Embryonic facial prominence (tissue), 1 donor: Measurements from ENCODE around the gene DQX1.
A peak's percentile ranks its signal among the peaks of the same experiment; 100 is the strongest.

ENCODE experiments used
- DNase-seq: peaks from one replicate; pipeline ENCODE4 v3.0.0-alpha.2; 2016; ENCODE audit errors: extremely low spot score

The DQX1 gene

GRCh38 chr2:74553892-74554819 is 28.1 kb upstream of the DQX1 start, which contains the start of the genes DOK1 and LOXL3:
DOK1 (plus strand) TSS chr2:74554720; CDS start chr2:74554755, 35 bp downstream.
LOXL3 (minus strand) TSS chr2:74553942; CDS start chr2:74552634, 1,308 bp downstream.
- peak; percentile 86 for DNase-seq

GRCh38 chr2:74552914-74553811 is 27.1 kb upstream of the DQX1 start:
- no peak for DNase-seq

- no peak for DNase-seq
Measured at GRCh38 chr2:74551942-74552913, 26.2 kb upstream of the DQX1 start.

DNA sequence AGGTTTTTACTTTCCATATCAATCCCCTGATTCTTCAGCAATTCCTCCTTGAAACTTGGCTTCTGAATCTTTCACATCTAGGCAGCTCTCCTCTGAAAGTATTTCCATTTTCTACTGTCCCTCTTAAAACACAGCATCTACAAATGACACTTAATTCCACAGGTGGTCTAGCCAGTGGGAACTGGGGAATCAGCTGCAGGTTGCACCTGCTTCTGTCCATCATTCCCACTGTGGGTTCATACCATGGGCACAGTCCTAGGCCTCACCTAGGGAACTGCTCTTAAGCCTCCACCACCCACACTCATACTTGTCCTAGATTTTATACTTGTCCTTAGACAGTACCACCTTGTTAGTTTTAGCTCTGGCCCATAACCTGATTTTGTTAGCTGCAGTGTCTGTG is 25.5 kb upstream of the DQX1 start:
- DNase-seq, result no peak

DNA sequence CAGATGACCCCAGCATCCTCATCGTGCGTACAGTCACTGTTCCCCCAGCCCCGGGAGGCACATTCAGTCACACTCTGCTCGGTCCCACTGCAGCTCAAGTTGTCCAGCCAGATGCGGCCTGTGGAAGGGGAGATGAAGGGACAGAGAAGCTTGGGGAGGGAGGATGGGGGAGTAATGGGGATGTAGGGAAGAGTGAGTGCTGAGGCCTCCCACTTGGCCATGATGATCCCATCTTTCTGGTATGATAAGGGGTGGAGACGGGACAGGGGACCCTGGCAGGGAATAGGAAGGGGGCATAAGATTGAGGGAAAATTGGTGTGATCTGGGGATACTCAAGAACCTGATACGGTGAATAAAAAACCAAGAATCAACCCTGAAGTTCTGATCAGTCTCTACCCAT is 24.2 kb upstream of the DQX1 start:
- DNase-seq, result no peak

DNA sequence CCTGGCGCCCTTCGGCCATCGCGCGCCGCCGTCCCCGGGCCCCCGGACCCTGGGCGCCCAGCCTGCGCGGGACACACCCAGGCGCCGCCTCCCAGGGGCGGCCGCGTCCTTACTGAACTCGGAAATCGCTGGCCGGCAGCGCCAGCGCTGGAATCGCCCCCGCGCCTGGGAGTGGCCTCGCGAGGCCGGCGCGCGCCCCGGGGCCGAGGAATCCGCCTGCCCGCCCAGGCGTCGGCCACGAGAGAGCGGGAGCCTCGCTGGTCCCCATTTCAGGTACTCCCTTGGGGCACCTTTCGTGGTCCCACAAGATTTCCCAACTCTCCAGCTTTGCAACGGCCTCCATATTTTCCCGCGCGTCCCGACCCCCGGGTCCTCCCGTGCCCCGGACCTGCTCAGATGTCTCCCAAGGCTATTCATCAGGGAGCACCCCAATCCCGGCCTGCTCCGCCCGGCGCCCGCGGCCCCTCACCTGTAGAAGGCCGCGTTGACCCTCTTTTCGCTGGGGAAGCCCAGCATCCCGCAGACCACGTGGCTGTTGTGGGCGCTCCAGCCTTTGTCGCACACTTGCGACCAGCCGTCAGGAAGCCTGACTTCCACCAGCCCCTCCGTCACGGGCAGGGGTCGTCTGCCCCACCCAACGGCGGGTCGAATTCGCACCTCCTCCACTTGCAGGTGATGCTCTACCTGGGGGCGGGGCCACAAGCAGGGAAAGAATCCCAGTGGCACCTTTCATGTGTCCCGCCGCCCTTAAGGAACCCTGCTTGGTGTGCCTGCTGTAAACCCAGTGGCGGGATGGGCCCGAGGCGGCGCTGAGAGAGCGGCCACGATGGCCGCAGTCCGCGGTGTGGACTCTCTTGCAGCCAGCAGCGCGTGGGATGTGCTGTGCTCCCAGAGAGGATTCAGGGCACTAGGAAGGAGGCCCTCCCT is 23.1 kb upstream of the DQX1 start:
- no peak for DNase-seq

GRCh38 chr2:74548285-74548899 is 22.4 kb upstream of the DQX1 start:
- no peak for DNase-seq

DNA sequence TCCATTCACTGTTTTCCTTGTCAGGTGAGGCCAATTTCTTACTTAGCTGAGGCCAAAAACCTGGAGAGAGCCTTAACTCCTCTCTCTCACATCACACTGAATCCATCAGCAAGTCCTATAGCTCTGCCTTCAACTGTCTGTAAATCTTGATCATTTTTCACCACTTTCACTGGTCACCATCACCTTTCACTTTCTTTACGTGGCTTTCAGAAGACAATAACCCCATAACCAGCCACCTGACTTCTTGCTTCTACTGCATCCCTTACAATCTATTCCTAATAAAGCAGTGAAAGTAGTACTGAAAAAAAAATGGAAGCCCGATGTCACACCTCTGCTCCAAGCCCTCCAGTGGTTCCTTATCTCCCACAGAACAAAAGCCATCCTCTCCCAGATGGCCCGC is 20.0 kb upstream of the DQX1 start:
- DNase-seq, result no peak

DNA sequence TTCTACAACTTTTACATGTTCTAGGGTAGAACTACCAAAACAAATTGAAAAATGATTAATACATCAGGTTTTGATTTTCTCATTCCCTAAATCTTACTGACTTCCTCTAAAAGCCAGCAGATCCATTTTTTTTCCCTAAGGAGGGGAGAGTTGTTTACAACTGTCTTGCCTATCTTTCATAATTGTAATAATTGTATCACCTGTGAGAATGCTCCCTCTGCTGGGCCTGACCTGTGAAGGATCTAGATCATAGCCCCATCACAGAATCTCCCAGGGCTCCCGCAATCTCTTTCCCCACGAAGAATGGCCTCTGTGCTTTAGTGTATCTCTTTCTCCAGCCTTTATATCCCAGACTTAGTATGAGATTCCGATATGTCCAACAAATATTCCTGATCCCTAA is 18.6 kb upstream of the DQX1 start:
- no peak for DNase-seq

GRCh38 chr2:74542978-74543377 is 16.9 kb upstream of the DQX1 start:
- DNase-seq, result no peak

GRCh38 chr2:74540291-74540690 is 14.3 kb upstream of the DQX1 start:
- DNase-seq, result no peak

DNA sequence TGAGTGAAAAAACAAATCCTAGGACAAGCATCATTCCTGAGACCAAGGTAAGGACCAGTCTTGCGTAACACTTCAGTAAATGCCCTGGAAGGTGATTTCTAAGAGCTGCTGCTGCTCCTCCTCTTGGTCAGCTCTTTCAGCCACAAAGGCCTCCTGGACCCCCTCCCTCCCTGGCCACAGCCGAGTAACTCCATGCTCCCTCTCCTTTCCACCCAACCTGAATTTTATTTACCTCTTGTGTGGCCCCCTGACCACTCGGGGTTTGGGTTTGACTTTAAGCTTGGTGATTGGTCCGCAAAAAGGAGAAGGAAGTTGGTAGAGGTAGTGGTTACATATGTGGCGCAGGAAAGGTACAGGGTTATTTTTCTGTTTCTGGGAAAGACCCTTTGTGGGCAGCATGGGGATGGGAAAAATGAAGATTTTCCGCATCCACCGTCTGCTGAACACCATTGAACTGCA is 12.9 kb upstream of the DQX1 start:
- no peak for DNase-seq

GRCh38 chr2:74537140-74537539 is 11.1 kb upstream of the DQX1 start:
- DNase-seq, result no peak

DNA sequence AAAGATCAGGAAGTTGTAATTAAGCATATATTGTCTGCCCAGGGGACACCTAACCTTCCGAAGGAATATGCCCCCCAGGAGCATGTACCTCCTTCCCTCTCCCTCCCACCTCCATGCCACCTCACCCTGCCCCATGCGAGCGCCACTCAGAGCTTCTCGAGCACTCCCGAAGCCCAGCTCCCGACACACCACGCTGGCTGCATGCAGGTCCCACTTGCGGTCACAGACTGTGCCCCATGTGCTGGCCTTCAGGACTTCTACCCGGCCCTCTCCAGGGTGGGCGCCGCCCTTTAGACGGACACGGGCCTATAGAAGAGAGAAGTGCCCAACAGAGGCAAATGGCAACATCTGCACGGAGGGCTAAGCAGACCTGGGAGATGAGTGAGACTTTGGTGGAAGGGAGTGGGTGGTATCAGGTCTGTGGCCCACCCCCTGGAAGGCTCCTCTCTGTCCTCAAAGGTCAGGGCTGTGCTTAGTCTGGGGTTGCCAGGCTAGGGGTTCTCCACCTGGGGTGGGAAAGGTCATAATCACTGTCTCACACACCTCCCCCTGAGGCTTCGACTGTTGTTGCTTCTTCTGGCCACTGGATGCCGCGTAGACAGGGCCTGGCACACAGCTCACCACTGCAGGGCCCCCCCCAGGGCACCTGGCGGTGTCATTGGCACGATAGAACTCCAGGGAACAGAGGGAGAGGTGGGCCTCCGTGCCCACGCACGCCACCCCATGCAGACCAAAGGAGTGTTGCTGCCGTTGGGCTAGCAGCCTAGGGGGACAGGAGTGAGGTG is 10.3 kb upstream of the DQX1 start:
- no peak for DNase-seq

- no peak for DNase-seq
Measured at GRCh38 chr2:74535440-74535965, 9.5 kb upstream of the DQX1 start.

DNA sequence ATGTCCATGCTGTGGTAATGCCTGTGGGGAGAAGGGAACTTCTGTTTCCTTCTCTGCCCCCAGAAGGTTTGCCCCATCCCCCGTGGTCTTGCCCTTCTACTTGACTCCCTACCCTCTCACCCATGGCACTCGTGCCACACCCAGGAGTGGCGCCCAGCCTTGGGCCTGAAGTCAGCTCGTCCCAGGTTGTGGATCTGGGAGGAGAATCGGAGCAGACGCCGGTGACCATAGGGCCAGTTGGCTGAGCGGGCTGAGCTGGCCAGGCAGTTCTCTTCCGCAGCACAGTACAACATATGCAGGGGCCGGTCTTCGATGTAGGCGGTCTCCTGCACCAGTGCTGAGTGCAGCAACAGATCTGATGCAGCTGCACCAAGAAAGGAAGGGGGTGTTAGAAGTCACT is 8.4 kb upstream of the DQX1 start:
- DNase-seq, result no peak

DNA sequence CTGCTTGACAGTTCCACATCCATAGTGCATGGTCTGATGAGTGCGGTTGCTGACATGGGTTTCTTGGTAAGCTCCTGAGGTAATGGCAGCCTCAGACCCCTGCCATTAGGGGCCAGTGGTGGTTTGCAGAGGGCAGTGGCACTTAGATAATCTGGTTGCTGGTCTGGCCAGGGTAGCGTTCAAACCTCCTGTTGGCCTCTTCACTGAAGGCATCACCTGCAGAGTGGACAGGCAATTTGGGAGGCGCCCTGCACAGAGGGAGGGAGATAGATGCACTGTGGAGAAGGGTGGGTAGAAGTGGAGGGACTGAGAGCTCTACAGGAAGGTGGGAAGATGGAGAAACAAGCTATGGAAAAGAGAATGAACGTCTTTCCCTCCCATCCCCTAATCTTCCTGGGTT is 7.4 kb upstream of the DQX1 start:
- DNase-seq, result no peak

DNA sequence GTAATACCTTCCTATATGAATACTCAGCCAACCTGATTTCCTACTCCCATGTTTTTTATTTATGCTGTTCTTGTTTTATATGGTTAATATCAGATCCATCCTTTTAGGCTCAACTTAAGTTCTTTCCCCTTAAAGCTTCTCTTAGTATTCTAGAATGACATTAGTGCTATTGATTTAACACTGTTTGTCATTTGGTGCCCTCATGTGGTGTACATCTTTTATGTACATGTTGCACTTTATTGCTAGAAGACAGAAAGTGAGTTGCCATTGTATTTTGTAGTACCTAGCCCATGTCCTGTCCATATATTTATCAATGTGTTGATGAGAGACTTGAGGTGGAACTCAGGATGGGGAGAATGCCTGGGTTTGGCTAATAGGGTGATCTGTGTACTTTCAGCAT is 6.2 kb upstream of the DQX1 start:
- no peak for DNase-seq

GRCh38 chr2:74531666-74532065 is 5.6 kb upstream of the DQX1 start:
- no peak for DNase-seq
